K562 (cell line): Measurements from ENCODE around the gene URM1. TPM values are rescaled to one million over a fixed set of nuclear protein-coding genes. Genes with fewer than 3 reads are reported as not detected.

Source experiments
- CC2D1A ChIP-seq: fragments of 450-650 bp; IDR thresholded peaks from 2 replicates; pipeline ENCODE4 v1.6.1; 2017; ENCODE audit warnings: mild to moderate bottlenecking
- CREB3 ChIP-seq: fragments of 450-650 bp; conservative IDR thresholded peaks from 2 replicates; pipeline ENCODE4 v1.6.1; 2016; ENCODE audit warnings: missing genetic modification characterization, low read depth, mild to moderate bottlenecking, missing compliant biosample characterization, moderate library complexity
- E2F4 ChIP-seq: sonication (generic); formaldehyde crosslinking; IDR thresholded peaks from 2 replicates; pipeline ENCODE4 v1.8.0; 2022; ENCODE audit warnings: mild to moderate bottlenecking, low read depth, missing genetic modification reagents
- E2F8 ChIP-seq: fragments of 450-650 bp; IDR thresholded peaks from 2 replicates; pipeline ENCODE4 v1.7.1; 2018; ENCODE audit warnings: mild to moderate bottlenecking, low read depth; ENCODE audit not compliant: partially characterized antibody
- EGR1 ChIP-seq: fragments of 450-650 bp; conservative IDR thresholded peaks from 2 replicates; pipeline ENCODE4 v1.6.1; 2017; ENCODE audit warnings: mild to moderate bottlenecking
- GTF2F1 ChIP-seq: IDR thresholded peaks from 2 replicates; pipeline ENCODE4 v1.6.1; 2011; ENCODE audit warnings: low read depth, low read length, improper control_type of control experiment
- HCFC1 ChIP-seq: IDR thresholded peaks from 2 replicates; pipeline ENCODE4 v1.6.1; 2012; ENCODE audit warnings: low read depth, low read length, improper control_type of control experiment
- NR4A1 ChIP-seq, 2 experiments: fragments of 250-450 bp in 1 of 2; fragments of 450-650 bp in 1 of 2; sonication (Bioruptor Pico) in 1 of 2; IDR thresholded peaks; 2 replicates each; pipeline versions ENCODE4 v1.4.0 to v1.6.1; 2016 to 2020; ENCODE audit warnings: mild to moderate bottlenecking in 2 of 2, missing compliant biosample characterization in 1 of 2, missing genetic modification characterization in 1 of 2, moderate library complexity in 1 of 2
- NRF1 ChIP-seq, 2 experiments: fragments of 450-650 bp; IDR thresholded peaks in 1 of 2; conservative IDR thresholded peaks in 1 of 2; 2 replicates each; pipeline ENCODE4 v1.6.1; 2014; ENCODE audit warnings: mild to moderate bottlenecking in 2 of 2
- PHF8 ChIP-seq: fragments of 200-600 bp; sonication (generic); IDR thresholded peaks from 2 replicates; pipeline ENCODE4 v1.6.1; 2012; ENCODE audit warnings: mixed run types, mild to moderate bottlenecking, inconsistent platforms, low read length, moderate library complexity, borderline replicate concordance
- RFX7 ChIP-seq: fragments of 250-450 bp; sonication (Bioruptor Pico); IDR thresholded peaks from 2 replicates; pipeline ENCODE4 v1.5.1; 2021; ENCODE audit warnings: mild to moderate bottlenecking
- SNIP1 ChIP-seq: fragments of 450-650 bp; IDR thresholded peaks from 2 replicates; pipeline ENCODE4 v1.7.1; 2017; ENCODE audit warnings: low read depth, mild to moderate bottlenecking
- SOX6 ChIP-seq: fragments of 450-650 bp; IDR thresholded peaks from 2 replicates; pipeline ENCODE4 v1.6.1; 2014; ENCODE audit warnings: mild to moderate bottlenecking
- STAT6 ChIP-seq: sonication (generic); formaldehyde crosslinking; IDR thresholded peaks from 2 replicates; pipeline ENCODE4 v1.8.1; 2023; ENCODE audit warnings: mild to moderate bottlenecking, missing genetic modification reagents
- TFAM ChIP-seq: fragments of 250-450 bp; sonication (Bioruptor Pico); conservative IDR thresholded peaks from 2 replicates; pipeline ENCODE4 v1.5.0; 2021; ENCODE audit warnings: mild to moderate bottlenecking, moderate library complexity
- ZKSCAN1 ChIP-seq: fragments of 150-350 bp; IDR thresholded peaks from 2 replicates; pipeline ENCODE4 v1.6.1; 2016; ENCODE audit warnings: low read depth, low read length
- ZNF274 ChIP-seq: IDR thresholded peaks from 2 replicates; pipeline ENCODE4 v1.6.1; 2011; ENCODE audit warnings: low read depth, mild to moderate bottlenecking, low read length, moderate library complexity, borderline replicate concordance
- ZNF282 ChIP-seq: sonication (generic); formaldehyde crosslinking; IDR thresholded peaks from 2 replicates; pipeline ENCODE4 v1.8.1; 2023; ENCODE audit warnings: missing genetic modification reagents
- ZNF445 ChIP-seq: fragments of 250-450 bp; sonication (Bioruptor Pico); IDR thresholded peaks from 2 replicates; pipeline ENCODE4 v1.4.0; 2020; ENCODE audit warnings: low read depth, mild to moderate bottlenecking, moderate library complexity
- polyA plus RNA-seq, 8 experiments: library from polyadenylated mRNA; depleted of rRNA in 4 of 8; stranded (reverse) in 5 of 8; unstranded in 3 of 8; fragments of >200 nt; fragmentation: Nextera tagmentation in 2 of 8; fragmentation: Illumina TruSeq in 1 of 8; extraction: Ambion mirVana in 2 of 8; extraction: Trizol in 1 of 8; gene quantifications; 2 replicates each; pipeline versions ENCODE4 v1.2.1 to v1.2.3, GENCODE V29; 2011 to 2014; ENCODE audit warnings: inconsistent platforms in 1 of 8, missing spikeins in 1 of 8
- total RNA-seq, 7 experiments: library from RNA; depleted of rRNA in 6 of 7; stranded (reverse); fragments of >200 nt in 6 of 7; fragmentation: Illumina TruSeq in 2 of 7; extraction: Trizol in 2 of 7; gene quantifications; 2 replicates each; pipeline versions ENCODE4 v1.2.1 to v1.2.3, GENCODE V29; 2011 to 2021; ENCODE audit warnings: low replicate concordance in 1 of 7

Gene URM1
- total and polyA plus RNA-seq, 9 of the 15 experiments (the other 6 are each of a cell fraction or from before 2014, with no cell fraction given): 10.1 to 88.9 (median 53.3) TPM

- TF ChIP-seq NR4A1 (CRISPR knock-in tag; IDR thresholded peaks at IDR 0.05) (peak; percentile 53; the same call in 1 of the 2 replicates), NR4A1 (tag; IDR thresholded peaks at IDR 0.05) (0 out of 2 replicates have a peak, but pooled peaks have one; percentile 57), EGR1 (peak; percentile 60), GTF2F1 (peak; percentile 87), CC2D1A (peak; percentile 66; the same call in 1 of the 2 replicates), STAT6 (CRISPR knock-in tag) (peak; percentile 93), E2F4 (CRISPR knock-in tag) (0 out of 2 replicates have a peak, but pooled peaks have one; percentile 52), TFAM (CRISPR knock-in tag) (no peak), SOX6 (peak; percentile 73; the same call in 1 of the 2 replicates), E2F8 (peak; percentile 76), ZNF445 (CRISPR knock-in tag) (no peak), ZNF282 (CRISPR knock-in tag) (no peak), SNIP1 (no peak), CREB3 (no peak; the same call in 1 of the 2 replicates), ZNF274 (no peak), HCFC1 (peak; percentile 99), ZKSCAN1 (peak; percentile 69; the same call in 1 of the 2 replicates), NRF1 (conservative IDR thresholded peaks at IDR 0.05 in 1 of 2, IDR thresholded peaks at IDR 0.05 in 1 of 2) (peak; percentile 87 to 90), RFX7 (CRISPR knock-in tag) (no peak; the same call in 1 of the 2 replicates), PHF8 (peak; percentile 80)
These were observed 31.1 kb upstream of the URM1 start, which contains the start of gene SLC27A4 (continued) for GRCh38 chr9:128339761-128340690.
